GM23338 (cell line): ENCODE data around the gene PEA15. TPM values are rescaled to one million over a fixed set of nuclear protein-coding genes. Genes with fewer than 3 reads are reported as not detected.

Experiments used
- ATAC-seq: fragments of 200-7000 bp; cut with Tn5 transposase; 3 replicates; pipeline ENCODE4 v1.9.1; 2020
- DNase-seq: peaks from one replicate; pipeline ENCODE4 v3.0.0-alpha.2; 2015; ENCODE audit warnings: low spot score
- H2AFZ ChIP-seq: fragments of 200-600 bp; sonication (generic); 2 replicates; pipeline ENCODE4 v1.8.0; 2016; ENCODE audit warnings: antibody characterized with exemption, mild to moderate bottlenecking, moderate library complexity
- H3F3A ChIP-seq: fragments of 200-600 bp; sonication (generic); replicated peaks from 2 replicates; pipeline ENCODE4 v1.8.0; 2017; ENCODE audit warnings: antibody characterized with exemption, mixed run types, low read depth
- H3K27ac ChIP-seq: fragments of 200-600 bp; sonication (generic); 2 replicates; pipeline ENCODE4 v1.6.1; 2016; ENCODE audit warnings: low read depth
- H3K27me3 ChIP-seq: fragments of 200-600 bp; sonication (generic); 2 replicates; pipeline ENCODE4 v1.8.0; 2016; ENCODE audit warnings: mild to moderate bottlenecking, mixed run types, moderate library complexity; ENCODE audit not compliant: insufficient read depth
- H3K36me3 ChIP-seq: fragments of 200-600 bp; sonication (generic); 2 replicates; pipeline ENCODE4 v1.8.0; 2016; ENCODE audit warnings: mild to moderate bottlenecking; ENCODE audit not compliant: insufficient read depth
- H3K4me1 ChIP-seq: fragments of 200-600 bp; sonication (generic); 2 replicates; pipeline ENCODE4 v1.8.0; 2016; ENCODE audit warnings: mild to moderate bottlenecking, moderate library complexity; ENCODE audit not compliant: insufficient read depth
- H3K4me2 ChIP-seq: fragments of 200-600 bp; sonication (generic); 2 replicates; pipeline ENCODE4 v1.7.1; 2017; ENCODE audit warnings: mixed run types
- H3K4me3 ChIP-seq: fragments of 200-600 bp; sonication (generic); 2 replicates; pipeline ENCODE4 v1.6.1; 2016; ENCODE audit warnings: mixed run types
- H3K79me2 ChIP-seq: fragments of 200-600 bp; sonication (generic); replicated peaks from 2 replicates; pipeline ENCODE4 v1.8.0; 2017; ENCODE audit warnings: mild to moderate bottlenecking; ENCODE audit not compliant: insufficient read depth
- H3K9me2 ChIP-seq: fragments of 200-600 bp; sonication (generic); 2 replicates; pipeline ENCODE4 v1.8.0; 2017; ENCODE audit not compliant: insufficient read depth
- H4K20me1 ChIP-seq: fragments of 200-600 bp; sonication (generic); replicated peaks from 2 replicates; pipeline ENCODE4 v1.8.0; 2017; ENCODE audit warnings: mild to moderate bottlenecking; ENCODE audit not compliant: insufficient read depth
- H3K27ac Mint-ChIP-seq: 2 replicates; pipeline ENCODE4 v1.8.0; 2020; ENCODE audit warnings: inconsistent platforms, mild to moderate bottlenecking, moderate library complexity, mixed read lengths
- H3K27me3 Mint-ChIP-seq: 3 replicates; pipeline ENCODE4 v1.8.0; 2022; ENCODE audit warnings: low read depth, mild to moderate bottlenecking, moderate library complexity, mixed read lengths, inconsistent platforms; ENCODE audit not compliant: insufficient read depth, poor library complexity
- H3K36me3 Mint-ChIP-seq: 3 replicates; pipeline ENCODE4 v1.8.0; 2021; ENCODE audit warnings: low read depth, mild to moderate bottlenecking, inconsistent platforms, moderate library complexity, mixed read lengths
- H3K4me1 Mint-ChIP-seq: 3 replicates; pipeline ENCODE4 v1.8.0; 2020; ENCODE audit warnings: mild to moderate bottlenecking, inconsistent platforms, mixed read lengths
- H3K4me3 Mint-ChIP-seq: 3 replicates; pipeline ENCODE4 v1.8.0; 2021; ENCODE audit warnings: moderate library complexity, mild to moderate bottlenecking, inconsistent platforms, mixed read lengths
- H3K9me3 Mint-ChIP-seq: 3 replicates; pipeline ENCODE4 v1.8.0; 2020; ENCODE audit warnings: moderate library complexity, mild to moderate bottlenecking, inconsistent platforms, mixed read lengths
- CTCF ChIP-seq, 2 experiments: fragments of 200-600 bp in 1 of 2; sonication (generic) in 1 of 2; conservative IDR thresholded peaks; 2 replicates each; pipeline versions ENCODE4 v1.5.1 to v1.6.1; 2016 to 2017; ENCODE audit warnings: antibody characterized with exemption in 2 of 2, low read depth in 2 of 2, mild to moderate bottlenecking in 2 of 2, moderate library complexity in 1 of 2
- ETS1 ChIP-seq: IDR thresholded peaks from 2 replicates; pipeline ENCODE4 v1.6.1; 2016; ENCODE audit warnings: antibody characterized with exemption
- EZH2 ChIP-seq: fragments of 200-600 bp; sonication (generic); IDR thresholded peaks from one replicate; pipeline ENCODE4 v1.8.0; 2017; ENCODE audit warnings: antibody characterized with exemption, mild to moderate bottlenecking, low read depth; ENCODE audit not compliant: unreplicated experiment
- EZH2phosphoT487 ChIP-seq: fragments of 200-600 bp; sonication (generic); IDR thresholded peaks from one replicate; pipeline ENCODE4 v1.8.1; 2018; ENCODE audit warnings: antibody characterized with exemption; ENCODE audit not compliant: unreplicated experiment
- NANOG ChIP-seq: IDR thresholded peaks from 2 replicates; pipeline ENCODE4 v1.6.1; 2016; ENCODE audit warnings: antibody characterized with exemption, borderline replicate concordance
- POLR2AphosphoS5 ChIP-seq: IDR thresholded peaks from 2 replicates; pipeline ENCODE4 v1.6.1; 2016; ENCODE audit warnings: antibody characterized with exemption, low read depth
- REST ChIP-seq: IDR thresholded peaks from one replicate; pipeline ENCODE4 v1.6.1; 2018; ENCODE audit warnings: antibody characterized with exemption; ENCODE audit not compliant: unreplicated experiment
- STAT1 ChIP-seq: IDR thresholded peaks from one replicate; pipeline ENCODE4 v1.6.1; 2016; ENCODE audit warnings: antibody characterized with exemption; ENCODE audit not compliant: unreplicated experiment
- ZNF114 ChIP-seq: fragments of 250-450 bp; sonication (Bioruptor Pico); IDR thresholded peaks from 2 replicates; pipeline ENCODE4 v1.5.0; 2020; ENCODE audit warnings: mild to moderate bottlenecking, moderate library complexity
- ZNF331 ChIP-seq: fragments of 250-450 bp; sonication (Bioruptor Pico); IDR thresholded peaks from 2 replicates; pipeline ENCODE4 v1.5.0; 2020; ENCODE audit warnings: low read depth, mild to moderate bottlenecking, moderate library complexity
- ZNF462 ChIP-seq: fragments of 250-450 bp; sonication (Bioruptor Pico); IDR thresholded peaks from 2 replicates; pipeline ENCODE4 v1.5.0; 2020; ENCODE audit warnings: mild to moderate bottlenecking, moderate library complexity
- polyA plus RNA-seq: library from polyadenylated mRNA; unstranded; fragments of >200 nt; fragmentation: Nextera tagmentation; extraction: Ambion mirVana; gene quantifications from 2 replicates; pipeline ENCODE4 v1.2.1, GENCODE V29; 2016
- total RNA-seq: library from RNA; depleted of rRNA; stranded (reverse); fragments of >200 nt; shearing (Covaris generic); gene quantifications from 2 replicates; pipeline ENCODE4 v1.2.3, GENCODE V29; 2014

The PEA15 gene
- total and polyA plus RNA-seq, 2 experiments from 2014 or later: 60.3 to 80.8 TPM

- TF ChIP-seq REST (no peak), POLR2AphosphoS5 (no peak), NANOG (no peak), EZH2 (no peak), EZH2phosphoT487 (no peak), ETS1 (no peak), CTCF (conservative IDR thresholded peaks at IDR 0.05; ENCODE audit: low read depth in 2 of 2) (no peak)
These were observed 50.7 kb downstream of the PEA15 start (continued) for GRCh38 chr1:160255781-160256300.

GRCh38 chr1:160256396-160257046 lies 51.3 kb downstream of the PEA15 start:
- Mint-ChIP-seq H3K27ac (no peak overlapping the region), H3K4me3 (no peak overlapping the region), H3K9me3 (no peaks in the 10 kb centered on the region), H3K4me1 (peaks cover 27% of the 10 kb centered on the region), H3K36me3 (peaks cover 21% of the 10 kb centered on the region; the same call in 2 of the 3 replicates), H3K27me3 (peaks cover 3% of the 10 kb centered on the region)
- no peak overlapping the region for H2AFZ ChIP-seq
- H3K4me1 ChIP-seq: peaks cover 14% of the 10 kb centered on the region
- no peak overlapping the region for H3K4me2 ChIP-seq
- H3K27ac ChIP-seq: no peak overlapping the region
- DNase-seq (no peak), ATAC-seq (no peak)
- H3K9me2 ChIP-seq: no peaks in the 10 kb centered on the region
- H3K27me3 ChIP-seq: no peaks in the 10 kb centered on the region
- H3K79me2 ChIP-seq: peaks cover 71% of the 10 kb centered on the region
- no peaks in the 10 kb centered on the region for H4K20me1 ChIP-seq
- no peaks in the 10 kb centered on the region for H3F3A ChIP-seq
- peaks cover 4% of the 10 kb centered on the region; the same call in 1 of the 2 replicates for H3K36me3 ChIP-seq
- no peak overlapping the region for H3K4me3 ChIP-seq
- TF ChIP-seq STAT1: no peak
- no peak for TF ChIP-seq ZNF114 (CRISPR knock-in tag)
- TF ChIP-seq ZNF462 (CRISPR knock-in tag): no peak
- TF ChIP-seq POLR2AphosphoS5: no peak
- no peak for TF ChIP-seq NANOG
- TF ChIP-seq ZNF331 (CRISPR knock-in tag): no peak
